Ureter (tissue), 1 donor: Measurements from ENCODE around the gene COA1. TPM values are rescaled to one million over a fixed set of nuclear protein-coding genes. Genes with fewer than 3 reads are reported as not detected.
A peak's percentile ranks its signal among the peaks of the same experiment; 100 is the strongest.
"Not testable (repeated sequence)": the region's sequence is repeated elsewhere in the genome, so short reads cannot be mapped to it uniquely, and the experiment has no call there.

Experiments used
- DNase-seq: peaks from one replicate; pipeline ENCODE4 v3.0.0-alpha.2; 2020; ENCODE audit warnings: low spot score
- total RNA-seq: library from RNA; stranded (reverse); gene quantifications from one replicate; pipeline ENCODE4 v1.2.4, GENCODE V29; 2023
- donor health status: DM: yes; HTN: yes; CAD: no.

The COA1 gene
- total RNA-seq, 1 donor from 2014 or later, result 76.2 TPM

DNA sequence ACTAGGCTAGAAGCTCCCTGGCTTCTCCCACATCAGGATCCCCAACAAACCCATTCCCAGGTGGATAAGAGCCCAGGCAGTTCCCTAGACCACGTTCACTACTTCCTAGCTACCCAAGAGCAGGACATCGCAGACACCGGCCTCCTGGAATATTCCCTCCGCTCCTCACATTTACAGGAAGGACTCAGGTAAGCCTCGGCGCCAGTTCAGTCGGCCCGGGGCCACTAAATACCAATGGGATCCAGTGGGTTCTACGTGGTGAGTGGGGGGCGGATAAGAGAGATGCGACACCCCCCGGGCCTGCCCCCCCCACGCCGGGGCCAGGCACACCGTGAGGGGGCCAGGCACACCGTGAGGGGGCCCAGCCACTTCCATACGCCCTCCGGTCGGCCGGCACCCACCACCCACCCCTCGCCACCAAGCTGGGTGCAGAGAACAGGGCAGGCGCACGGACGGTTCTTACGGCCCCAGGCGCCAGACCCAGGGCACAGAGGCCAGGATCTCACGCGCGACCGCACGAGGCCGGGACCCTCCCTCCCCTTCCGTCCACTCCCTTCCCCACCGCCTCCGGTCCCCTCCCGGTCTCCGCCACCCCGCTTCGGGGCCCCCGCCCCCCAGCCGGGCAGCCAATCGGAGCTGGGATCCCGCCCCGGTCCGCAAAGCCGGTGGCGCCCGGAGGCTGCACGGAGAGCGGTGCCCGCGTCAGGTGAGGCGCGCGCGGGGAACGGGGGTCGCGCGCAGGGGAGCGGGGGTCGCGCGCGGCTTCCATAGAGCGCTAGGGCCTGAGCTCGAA, 28.9 kb upstream of the COA1 start, which contains the start of gene BLVRA:
TSS of gene BLVRA (plus strand) at position 652 of the 793 bp plus-strand sequence. CDS start 12,479 bp downstream, outside the sequence.
- peak; percentile 76 for DNase-seq

GRCh38 chr7:43757073-43757720, 27.9 kb upstream of the COA1 start:
- DNase-seq, result no peak

DNA sequence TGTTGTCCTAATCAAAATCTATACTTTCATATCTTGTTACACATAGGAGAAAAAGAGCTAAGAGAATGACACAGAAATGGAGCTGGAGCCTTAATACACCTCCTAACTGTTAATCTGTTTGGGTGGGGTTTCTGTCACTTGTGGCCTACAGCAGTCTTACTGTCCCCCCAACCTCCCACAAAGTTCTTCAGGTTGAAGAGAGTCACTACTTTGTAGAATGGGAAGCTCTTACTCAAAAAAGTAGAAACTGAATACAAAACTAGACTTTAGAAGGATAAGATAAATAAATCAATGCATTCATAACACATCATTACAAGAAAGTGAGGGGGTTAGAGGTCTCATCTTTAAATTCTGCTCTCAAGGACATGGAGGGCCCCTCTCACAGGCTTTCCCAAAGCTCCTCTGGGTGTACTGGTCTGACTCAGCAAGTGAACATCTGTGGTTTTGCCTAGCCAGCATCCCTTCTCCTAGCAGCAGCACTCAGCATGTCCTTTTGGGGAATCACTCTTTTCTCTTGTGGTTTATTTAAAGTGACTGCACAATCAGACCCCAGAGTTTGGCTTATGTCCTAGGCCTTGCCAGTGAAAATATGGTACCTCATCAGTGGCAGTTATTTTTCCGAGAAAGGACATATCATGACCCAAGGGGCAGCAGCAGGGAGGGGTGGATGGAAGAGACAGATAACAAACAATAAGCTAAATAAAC, 27.2 kb upstream of the COA1 start:
- DNase-seq, result no peak

DNA sequence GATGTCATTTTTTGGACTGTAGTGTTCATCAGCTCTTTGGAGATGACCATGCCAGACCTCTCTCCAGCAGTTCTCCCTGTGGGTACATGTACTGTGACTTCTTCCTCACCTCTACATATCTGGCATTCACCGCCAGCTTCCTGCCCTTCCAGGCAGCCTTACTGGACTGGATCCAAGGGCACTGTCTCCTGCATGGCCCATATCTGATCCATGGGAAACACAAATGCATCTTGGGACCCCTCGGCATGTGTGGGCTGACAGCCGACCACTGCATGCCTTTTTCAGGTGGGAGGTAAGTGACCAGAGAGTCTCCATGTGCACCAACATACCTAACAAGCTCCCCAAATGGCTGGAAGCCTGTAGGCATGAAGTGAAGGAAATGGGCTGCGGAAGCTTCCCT, 25.3 kb upstream of the COA1 start:
- DNase-seq, result no peak

DNA sequence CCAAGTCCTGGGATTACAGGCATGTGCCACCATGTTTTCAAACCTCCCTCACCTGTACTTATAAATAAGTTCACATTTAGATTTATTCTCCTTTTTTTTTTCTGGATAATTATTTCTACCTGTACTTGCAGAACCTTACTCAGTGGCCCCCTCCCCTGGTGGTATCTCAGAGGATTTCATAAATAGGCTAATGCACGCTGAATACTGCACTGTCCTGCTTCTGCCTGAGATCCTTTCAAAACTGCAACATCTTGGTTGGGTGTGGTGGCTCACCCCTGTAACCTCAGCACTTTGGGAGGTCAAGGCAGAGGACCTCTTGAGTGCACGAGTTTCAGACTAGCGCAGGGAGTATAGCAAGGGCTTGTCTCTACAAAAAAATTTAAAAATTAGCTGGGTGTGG, 24.5 kb upstream of the COA1 start:
- no peak for DNase-seq

DNA sequence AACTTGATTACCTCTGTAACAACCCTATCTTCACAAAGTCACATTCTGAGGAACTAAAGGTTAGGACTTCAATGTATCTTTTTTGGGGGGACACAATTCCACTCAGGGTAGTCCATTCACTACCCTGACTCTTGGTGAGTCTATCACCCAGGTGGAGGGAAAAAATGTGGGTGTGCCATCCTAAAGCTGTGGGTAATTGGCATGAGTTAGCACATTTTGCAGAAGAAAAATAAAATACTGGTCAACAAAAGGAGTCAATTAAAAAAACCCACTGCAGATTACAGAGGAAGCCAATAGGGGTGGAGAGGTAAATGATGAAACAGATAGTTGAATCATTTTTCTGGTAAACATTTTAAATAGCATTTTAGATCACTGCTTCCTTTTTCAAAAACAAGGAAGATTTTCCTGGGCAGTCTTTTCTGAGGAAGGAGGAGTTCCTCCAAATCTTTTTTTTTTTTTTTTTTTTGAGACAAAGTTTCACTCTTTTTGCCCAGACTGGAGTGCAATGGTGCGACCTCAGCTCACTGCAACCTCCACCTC, 24.0 kb upstream of the COA1 start:
- no peak for DNase-seq

DNA sequence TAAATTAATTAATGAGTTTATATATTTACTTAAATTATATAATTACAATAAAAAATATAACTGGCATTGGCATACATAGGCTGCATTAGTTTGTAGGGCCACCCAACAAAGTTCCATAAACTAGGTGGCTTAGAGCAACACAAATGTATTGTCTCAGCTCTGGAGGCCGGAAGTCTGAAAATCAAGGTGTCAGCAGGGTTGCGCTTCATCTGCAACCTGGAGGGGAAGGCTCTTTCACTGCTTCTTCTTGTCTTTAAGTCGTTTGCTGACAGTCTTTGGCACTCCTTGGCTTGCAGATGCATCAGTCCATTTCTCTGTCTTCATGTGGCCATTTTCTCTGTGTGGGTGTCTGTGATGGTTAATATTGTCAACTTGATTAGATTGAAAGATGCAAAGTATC, 23.1 kb upstream of the COA1 start:
- DNase-seq, result no peak

DNA sequence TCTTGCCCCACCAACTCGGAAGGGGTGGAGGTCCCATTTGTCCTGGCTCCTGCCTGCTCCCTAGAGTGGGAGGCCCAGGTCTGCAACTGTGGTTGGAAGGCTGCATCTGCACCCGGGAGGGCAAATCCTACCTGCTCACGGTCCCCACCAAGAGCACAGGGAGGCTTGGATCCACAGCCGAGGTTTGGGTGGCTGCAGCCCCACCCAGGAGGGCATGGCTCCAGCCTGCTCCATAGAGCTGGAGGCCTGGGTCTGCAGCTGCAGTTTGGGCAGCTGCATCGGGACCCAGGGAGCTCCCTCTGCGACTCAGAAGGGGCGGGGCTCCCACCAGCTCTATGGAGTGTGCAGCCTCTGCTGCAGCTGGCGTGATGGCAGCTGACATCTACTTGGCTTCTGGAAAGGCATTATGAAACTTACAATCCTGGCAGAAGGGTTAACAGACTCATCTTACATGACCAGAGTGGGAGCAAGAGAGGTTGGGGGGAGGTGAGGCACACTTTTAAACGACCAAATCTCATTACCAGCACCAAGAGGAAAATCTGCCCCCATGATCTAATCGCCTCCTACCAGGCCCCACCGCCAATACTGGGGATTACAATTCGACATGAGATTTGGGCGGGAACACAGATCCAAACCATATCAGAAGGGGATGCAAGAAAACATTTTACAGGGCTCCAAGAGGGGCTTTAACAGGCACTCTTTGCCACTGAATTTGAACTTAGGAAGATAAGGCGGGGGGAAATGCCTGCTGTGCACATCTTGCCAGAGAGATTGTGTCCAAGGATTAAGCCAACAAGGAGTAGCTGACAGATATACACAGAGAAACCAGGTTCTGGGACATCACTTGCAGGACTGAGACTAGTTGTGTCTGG, 20.9 kb upstream of the COA1 start:
- DNase-seq, result no peak

DNA sequence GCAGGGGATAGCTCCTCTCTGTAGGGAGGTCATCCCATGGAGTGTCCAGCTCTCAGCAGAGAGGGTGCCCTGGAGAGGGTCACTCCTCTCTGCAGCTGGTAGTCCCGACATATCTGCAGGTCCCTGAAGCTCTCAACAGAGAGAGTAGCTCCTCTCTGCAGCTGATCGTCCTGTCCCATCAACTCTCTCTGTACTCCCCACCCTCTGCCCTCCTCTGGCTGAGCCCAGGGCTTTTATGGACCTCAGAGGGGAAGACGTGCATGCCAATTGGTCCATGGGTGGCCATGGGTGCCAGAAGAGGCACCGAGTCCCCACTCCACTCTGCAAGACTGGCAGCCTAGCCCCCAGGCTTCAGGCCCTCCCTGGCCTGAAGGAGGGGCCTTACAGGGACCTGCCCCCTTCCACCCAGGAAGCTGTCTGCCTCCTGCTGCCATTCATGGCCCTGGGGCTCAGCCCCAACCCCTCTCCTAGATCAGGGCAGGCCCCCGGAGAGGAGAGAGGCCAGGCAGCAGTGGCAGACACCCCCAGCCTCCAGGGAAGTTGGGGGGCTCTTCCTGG, 20.1 kb upstream of the COA1 start:
- no peak for DNase-seq

DNA sequence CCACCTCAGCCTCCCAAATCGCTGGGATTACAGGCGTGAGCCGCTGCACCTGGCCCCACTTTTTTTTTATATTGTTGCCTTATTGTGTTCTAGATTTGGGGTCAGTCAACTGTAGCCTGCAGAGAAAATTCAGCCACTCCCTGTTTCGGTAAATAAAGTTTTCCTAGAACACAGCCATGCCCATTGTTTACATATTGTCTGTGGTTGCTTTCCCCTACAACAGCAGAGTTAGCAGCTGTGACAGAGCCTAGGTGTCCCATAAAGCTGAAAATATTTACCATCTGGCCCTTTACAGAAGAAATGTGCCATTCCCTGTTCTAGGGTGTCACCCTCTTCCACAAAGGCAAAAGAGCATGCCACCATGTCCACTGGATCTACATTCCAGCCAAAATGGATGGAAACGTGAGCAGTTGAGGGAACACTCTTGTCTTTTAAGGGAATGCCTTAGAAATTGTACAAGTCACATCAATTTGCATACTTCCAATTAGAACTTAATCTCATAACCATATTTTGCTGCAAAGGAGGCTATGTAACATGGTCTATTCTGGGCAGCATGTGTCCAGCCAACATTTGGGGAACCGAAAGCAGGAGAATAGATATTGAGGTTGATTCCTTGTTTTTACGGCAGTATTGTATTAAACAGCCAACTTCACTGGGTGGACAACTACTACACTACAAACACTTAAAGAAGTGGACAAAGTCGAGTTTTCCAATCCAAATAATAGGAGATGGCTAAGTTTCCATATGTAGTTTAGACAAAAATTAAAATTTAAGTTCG, 18.2 kb upstream of the COA1 start:
- DNase-seq, result no peak

GRCh38 chr7:43742692-43743091, 13.4 kb upstream of the COA1 start:
- no peak for DNase-seq

GRCh38 chr7:43737467-43738127, 8.3 kb upstream of the COA1 start:
- DNase-seq, result no peak

DNA sequence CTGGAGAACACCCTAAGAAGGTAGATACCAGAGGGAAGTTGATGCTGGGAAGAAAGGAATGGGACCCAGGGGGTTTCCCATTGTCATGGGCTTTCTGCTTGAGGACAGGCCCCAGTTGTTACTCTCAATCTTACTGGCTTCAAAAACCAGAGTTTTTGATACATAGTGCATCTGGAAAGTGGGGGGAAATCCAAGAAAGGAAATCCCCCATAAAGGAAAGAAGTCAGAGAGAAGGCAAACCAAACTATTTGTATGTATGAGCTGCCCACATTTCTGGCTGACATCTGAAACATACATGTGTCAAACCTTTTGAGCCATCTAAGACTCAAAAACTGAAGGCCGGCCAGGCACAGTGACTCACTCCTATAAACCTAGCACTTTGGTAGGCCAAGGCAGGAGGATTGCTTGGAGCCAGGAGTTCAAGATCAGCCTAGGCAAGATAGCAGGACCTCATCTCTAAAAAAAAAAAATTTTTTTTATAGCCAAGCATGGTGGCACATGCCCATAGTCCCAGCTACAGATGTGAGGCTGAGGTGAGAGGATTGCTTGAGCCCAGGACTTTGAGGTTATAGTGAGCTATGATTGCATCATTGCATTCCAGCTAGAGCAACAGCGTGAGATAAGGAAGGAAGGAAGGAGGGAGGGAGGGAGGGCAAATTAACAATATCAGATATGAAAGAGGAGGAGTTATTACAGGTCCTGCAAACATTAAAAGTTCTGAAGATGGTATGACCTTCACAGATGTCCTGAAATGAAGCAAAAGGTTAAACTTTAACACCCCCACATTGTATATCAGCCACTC, 6.7 kb upstream of the COA1 start:
- DNase-seq, result no peak

- no peak for DNase-seq
Measured at GRCh38 chr7:43735403-43735801, 6.1 kb upstream of the COA1 start.

- not testable (repeated sequence) for DNase-seq
Measured at GRCh38 chr7:43734575-43735332, 5.4 kb upstream of the COA1 start.

- DNase-seq, result not testable (repeated sequence)
Measured at GRCh38 chr7:43731494-43731893, 2.2 kb upstream of the COA1 start.

GRCh38 chr7:43729924-43730248, 563 bp upstream of the COA1 start:
- no peak for DNase-seq

DNA sequence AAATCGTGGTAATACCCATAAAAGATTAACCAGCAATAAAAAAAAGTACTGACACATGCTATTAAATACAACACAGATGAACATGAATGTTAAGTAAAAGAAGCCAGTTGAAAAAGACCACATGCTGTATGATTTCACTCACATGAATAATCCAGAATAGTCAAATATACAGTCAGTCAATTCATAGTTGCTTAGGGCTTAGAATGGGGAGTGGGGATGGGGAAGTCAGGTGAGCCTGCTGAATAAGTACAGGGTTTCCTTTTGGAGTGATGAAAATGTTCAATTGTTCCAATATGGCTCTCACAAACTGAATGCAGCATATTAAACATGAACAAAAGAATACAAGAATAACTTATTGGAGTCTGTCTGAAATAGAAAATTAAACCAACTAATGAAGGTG, 1.8 kb downstream of the COA1 start:
- DNase-seq, result no peak
